HG03378 (cell line): ENCODE data around the gene LRRC40.
A peak's percentile ranks its signal among the peaks of the same experiment; 100 is the strongest.
"Not testable (repeated sequence)": the region's sequence is repeated elsewhere in the genome, so short reads cannot be mapped to it uniquely, and the experiment has no call there.

Experiments used
- ATAC-seq: cut with Tn5 transposase; IDR thresholded peaks from one replicate; pipeline ENCODE4 v1.9.1; 2021; ENCODE audit warnings: mild to moderate bottlenecking, moderate library complexity; ENCODE audit not compliant: unreplicated experiment

Gene LRRC40

GRCh38 chr1:70205434-70206118 is at the start of gene LRRC40:
Gene LRRC40 (minus strand): TSS chr1:70205579. CDS start chr1:70205540, 39 bp downstream.
- ATAC-seq = peak; percentile 83

DNA sequence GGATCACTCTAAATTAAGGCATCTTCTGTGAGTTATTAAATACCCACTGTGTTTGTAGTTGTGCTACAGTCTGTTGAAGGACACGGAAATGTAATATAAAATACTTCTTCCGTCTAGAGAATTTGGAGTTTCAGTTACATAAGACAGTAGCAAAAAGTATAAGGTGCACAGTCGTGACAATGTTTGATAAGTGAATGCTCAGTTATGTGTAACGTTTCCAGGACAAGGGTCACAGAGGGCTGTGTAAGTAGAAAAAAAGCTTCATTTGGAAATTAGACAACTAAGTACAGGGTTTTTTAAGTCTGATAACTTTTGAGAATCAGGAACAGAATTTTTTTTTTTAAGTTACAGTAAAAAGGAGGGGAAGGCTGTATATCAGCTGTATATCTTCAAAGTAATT is 43.4 kb upstream of the LRRC40 start:
- no peak for ATAC-seq

DNA sequence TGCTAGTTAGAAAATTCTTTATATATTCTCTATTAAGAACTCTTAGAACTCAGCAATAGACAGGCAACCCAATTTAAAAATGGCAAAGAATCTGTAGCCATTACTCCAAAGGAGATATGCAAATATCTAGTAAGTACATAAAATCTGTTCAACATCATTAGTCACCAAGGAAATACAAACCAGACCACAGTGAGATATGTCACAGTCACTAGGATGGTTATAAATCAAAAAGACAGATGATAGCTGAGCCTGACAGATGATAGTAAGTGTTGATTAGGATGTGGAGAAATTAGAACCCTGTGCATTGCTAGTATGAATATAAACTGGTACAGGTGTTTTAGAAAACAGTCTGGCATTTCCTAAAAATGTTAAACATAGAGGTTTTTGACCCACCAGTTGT is 42.4 kb upstream of the LRRC40 start:
- no peak for ATAC-seq

GRCh38 chr1:70247122-70247521 is 41.7 kb upstream of the LRRC40 start:
- no peak for ATAC-seq

- ATAC-seq = no peak
These were observed 34.6 kb upstream of the LRRC40 start for GRCh38 chr1:70239940-70240339.

DNA sequence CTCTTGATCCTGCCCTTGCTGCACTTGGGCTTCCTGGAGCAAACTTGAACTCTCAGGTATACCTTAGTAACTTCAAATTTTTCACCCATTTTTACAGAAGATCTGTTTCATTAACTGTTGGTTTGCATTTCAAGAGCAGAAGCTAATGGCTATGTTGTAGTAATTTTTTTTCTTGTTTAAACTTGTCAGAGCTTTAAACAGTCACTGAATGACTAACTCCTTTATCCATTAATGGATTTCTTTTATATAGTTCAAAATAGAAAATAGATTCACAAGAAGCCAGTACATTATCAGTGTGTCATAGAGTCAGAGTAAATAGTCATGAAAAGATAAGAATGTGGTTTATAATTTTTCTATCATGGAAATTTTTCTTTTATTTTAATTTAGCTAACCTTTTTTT is 29.4 kb upstream of the LRRC40 start:
- ATAC-seq = no peak

- ATAC-seq = no peak
These were observed 26.1 kb upstream of the LRRC40 start for GRCh38 chr1:70231475-70231874.

DNA sequence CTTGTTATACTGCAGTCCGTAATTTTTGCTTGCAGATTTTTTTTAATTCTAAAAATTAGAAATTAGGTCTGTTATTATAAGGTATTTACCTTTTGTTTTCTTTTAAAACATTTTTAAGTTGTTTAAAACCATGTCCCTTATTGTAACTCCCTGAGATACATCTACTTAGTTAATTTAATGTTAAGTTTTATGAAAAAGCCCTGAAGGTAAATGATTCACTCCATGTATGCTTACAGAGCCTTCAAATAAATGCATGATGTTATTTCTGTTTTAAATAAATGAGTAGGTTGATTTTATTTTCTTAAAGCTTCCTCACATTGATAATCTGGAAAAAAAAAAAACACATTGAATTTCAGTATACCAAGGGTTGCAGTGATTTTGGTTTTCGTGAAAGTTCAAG is 23.3 kb upstream of the LRRC40 start:
- ATAC-seq = no peak

DNA sequence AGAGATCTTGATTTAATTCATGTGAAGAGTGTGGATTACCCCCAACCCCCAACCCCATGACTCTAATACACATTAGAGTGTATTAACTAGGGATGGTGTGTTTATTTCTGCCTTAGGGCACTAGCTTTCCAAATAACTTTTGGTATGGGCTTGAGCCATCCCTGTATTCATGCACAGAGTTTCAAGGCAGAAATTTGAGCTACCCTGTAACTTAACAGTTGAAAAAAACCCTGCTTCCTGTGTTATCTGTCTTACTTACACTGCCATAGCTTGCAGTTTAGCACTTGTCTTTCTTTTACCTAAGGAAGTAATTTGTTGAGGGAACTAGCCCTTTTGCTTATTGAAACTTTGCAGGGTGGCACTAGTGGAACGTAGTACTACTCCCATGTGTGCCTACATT is 22.1 kb upstream of the LRRC40 start:
- ATAC-seq = peak; percentile 52

DNA sequence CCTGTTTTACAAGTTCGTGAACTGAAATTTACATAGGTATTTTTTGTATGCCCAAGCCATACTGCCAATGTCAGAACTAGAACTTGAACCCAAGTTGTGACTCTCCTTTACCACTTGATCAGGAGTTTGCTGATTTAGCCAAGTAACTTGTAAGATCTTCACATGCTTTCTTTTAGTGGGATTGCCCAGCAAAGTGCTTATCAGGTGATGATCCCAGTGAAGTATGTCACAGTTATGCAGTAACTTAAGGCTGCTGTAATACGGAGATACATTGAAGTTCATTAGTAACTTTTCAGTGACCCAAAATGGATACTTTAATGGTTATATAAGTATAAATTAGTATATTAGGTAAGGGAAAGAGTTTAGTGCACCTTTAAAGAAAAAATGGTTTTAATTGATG is 19.6 kb upstream of the LRRC40 start:
- no peak for ATAC-seq

GRCh38 chr1:70222716-70223235 is 17.4 kb upstream of the LRRC40 start:
- no peak for ATAC-seq

- ATAC-seq = peak; percentile 76
These were observed 16.1 kb upstream of the LRRC40 start, which contains the start of gene SRSF11 for GRCh38 chr1:70221238-70222121. Gene SRSF11 (plus strand): TSS chr1:70221380. CDS start chr1:70221637, 257 bp downstream.

GRCh38 chr1:70220517-70221237 is 15.3 kb upstream of the LRRC40 start:
- ATAC-seq = peak; percentile 16

- no peak for ATAC-seq
These were observed 14.6 kb upstream of the LRRC40 start for GRCh38 chr1:70220015-70220414.

DNA sequence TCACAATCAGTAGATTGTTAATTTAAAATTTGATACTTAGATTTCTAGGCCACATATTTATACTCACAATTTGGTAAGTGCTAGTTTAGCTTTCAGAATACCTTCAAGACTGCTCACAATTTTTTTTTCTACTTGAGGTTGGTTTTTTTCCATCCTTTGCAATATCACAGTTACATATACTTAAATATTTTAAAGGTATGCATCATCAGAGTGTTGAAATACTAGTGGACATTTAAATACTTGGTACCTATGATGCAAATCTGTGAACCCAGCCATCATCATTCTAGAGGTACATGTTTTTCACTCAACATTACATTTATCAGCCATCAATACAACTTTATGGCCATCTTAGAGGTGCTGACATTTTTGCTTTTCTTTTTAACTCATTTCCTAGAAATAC is 6.2 kb upstream of the LRRC40 start:
- no peak for ATAC-seq

DNA sequence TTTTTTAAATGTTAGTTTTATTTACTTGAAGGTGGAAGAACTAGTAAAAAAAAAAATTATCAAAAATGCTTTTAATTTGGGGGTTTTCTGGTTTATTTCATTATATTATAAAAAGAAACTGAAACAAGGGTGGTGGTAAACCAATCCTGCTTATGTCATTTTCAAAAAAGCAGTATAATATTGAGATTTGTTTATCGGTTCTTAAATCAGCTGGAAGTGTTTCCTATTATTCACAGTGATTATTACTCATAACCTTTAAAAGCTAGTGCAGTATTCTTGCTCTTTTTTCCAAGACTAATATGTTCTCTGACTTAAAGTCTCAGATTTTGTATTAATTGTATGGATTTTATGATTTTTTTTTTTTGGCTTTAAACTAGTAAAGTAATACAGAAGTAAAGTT is 5.4 kb upstream of the LRRC40 start:
- no peak for ATAC-seq

GRCh38 chr1:70208292-70208691 is 2.9 kb upstream of the LRRC40 start:
- ATAC-seq = no peak

DNA sequence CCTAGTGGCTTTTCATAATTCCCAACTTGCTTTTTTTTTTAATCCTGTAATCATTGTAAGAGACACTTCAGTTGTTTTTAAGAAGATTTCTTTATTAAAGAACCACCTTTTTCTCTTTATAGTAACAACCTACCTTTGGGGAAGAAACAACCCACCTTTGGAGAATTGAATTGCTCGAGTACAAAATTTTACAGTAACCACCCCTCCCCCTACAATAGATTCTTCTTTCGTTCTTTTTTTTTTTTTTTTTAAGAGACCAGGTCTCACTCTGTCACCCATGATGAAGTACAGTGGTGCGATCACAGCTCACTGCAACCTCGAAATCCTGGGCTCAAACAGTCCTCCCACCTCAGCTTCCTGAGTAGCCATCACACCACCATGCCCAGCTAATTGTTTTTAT is 2.1 kb upstream of the LRRC40 start:
- no peak for ATAC-seq

- not testable (repeated sequence) for ATAC-seq
These were observed 1.5 kb upstream of the LRRC40 start for GRCh38 chr1:70206833-70207232.

DNA sequence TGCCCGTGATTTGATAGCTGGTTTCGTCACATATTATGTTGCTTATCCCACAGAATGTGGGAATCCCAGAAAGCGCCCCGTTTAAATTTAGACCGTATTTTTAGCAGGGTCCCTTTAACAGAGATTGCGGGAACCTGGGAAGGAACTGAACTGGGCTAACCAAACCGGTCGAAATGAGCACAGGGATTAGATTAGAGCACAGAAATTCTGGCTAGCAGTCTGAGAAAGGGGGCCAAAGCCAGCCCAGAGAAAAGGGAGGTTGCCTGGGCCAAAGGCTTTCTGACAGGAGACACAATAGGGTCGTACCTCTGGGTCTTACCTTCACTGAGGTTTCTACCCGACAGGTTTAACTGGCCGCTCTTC is 327 bp downstream of the LRRC40 start:
- ATAC-seq = peak; percentile 35

DNA sequence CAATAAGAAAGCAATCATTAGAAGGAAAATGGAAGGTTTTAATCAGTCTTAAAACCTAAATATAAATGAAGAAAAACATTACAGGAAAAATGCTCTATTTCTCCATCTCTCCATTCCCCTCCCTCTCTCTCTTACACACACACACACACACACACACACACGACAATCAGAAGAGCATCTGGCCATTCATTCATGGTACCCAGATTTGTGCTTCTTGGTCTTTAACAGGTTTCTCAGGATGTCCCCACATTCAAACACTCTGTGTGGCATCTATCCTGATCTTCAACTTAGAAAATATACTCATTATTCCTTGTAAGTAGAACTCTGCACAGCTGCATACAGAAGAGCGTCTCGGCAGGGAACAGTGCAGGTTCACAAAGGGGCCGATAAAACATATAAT is 779 bp downstream of the LRRC40 start:
- ATAC-seq = no peak
